ENCODE results near the gene EPHA3. TPM values are rescaled to one million over a fixed set of nuclear protein-coding genes. Genes with fewer than 3 reads are reported as not detected.

Gene EPHA3
- total RNA-seq, 1 donor from 2014 or later, result 5.0 TPM

GRCh38 chr3:89276116-89276515 lies 168.7 kb downstream of the EPHA3 start:
- H3K4me3 ChIP-seq (ENCODE audit: insufficient read depth, low read depth, low read length), result no peak overlapping the region
- no peak overlapping the region for H3K27ac ChIP-seq (ENCODE audit: low read depth, low read length)
- no peaks in the 10 kb centered on the region for H4K20me1 ChIP-seq (ENCODE audit: insufficient read depth, low read length)
- no peak overlapping the region for H2AFZ ChIP-seq (ENCODE audit: low read depth, low read length)
- H3K4me1 ChIP-seq (ENCODE audit: insufficient read depth, low read length), result no peaks in the 10 kb centered on the region
- H3K9me3 ChIP-seq (ENCODE audit: insufficient read depth, low read depth, low read length), result no peaks in the 10 kb centered on the region
- FAIRE-seq (no peak), DNase-seq (ENCODE audit: low read depth) (no peak)
- Mint-ChIP-seq H3K9me3 (ENCODE audit: unreplicated experiment) (no peaks in the 10 kb centered on the region), H3K27me3 (ENCODE audit: low read depth, unreplicated experiment) (no peaks in the 10 kb centered on the region), H3K36me3 (ENCODE audit: low read depth, unreplicated experiment) (no peaks in the 10 kb centered on the region), H3K27ac (ENCODE audit: unreplicated experiment) (no peak overlapping the region), H3K4me1 (ENCODE audit: low read depth, unreplicated experiment) (peaks cover 3% of the 10 kb centered on the region), H3K4me3 (ENCODE audit: unreplicated experiment) (no peak overlapping the region)
- no peak overlapping the region for H3K4me2 ChIP-seq (ENCODE audit: low read length)
- no peaks in the 10 kb centered on the region for H3K27me3 ChIP-seq (ENCODE audit: insufficient read depth, low read length)
- TF ChIP-seq, protein P1, sequence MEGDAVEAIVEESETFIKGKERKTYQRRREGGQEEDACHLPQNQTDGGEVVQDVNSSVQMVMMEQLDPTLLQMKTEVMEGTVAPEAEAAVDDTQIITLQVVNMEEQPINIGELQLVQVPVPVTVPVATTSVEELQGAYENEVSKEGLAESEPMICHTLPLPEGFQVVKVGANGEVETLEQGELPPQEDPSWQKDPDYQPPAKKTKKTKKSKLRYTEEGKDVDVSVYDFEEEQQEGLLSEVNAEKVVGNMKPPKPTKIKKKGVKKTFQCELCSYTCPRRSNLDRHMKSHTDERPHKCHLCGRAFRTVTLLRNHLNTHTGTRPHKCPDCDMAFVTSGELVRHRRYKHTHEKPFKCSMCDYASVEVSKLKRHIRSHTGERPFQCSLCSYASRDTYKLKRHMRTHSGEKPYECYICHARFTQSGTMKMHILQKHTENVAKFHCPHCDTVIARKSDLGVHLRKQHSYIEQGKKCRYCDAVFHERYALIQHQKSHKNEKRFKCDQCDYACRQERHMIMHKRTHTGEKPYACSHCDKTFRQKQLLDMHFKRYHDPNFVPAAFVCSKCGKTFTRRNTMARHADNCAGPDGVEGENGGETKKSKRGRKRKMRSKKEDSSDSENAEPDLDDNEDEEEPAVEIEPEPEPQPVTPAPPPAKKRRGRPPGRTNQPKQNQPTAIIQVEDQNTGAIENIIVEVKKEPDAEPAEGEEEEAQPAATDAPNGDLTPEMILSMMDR (IDR thresholded peaks at IDR 0.05; ENCODE audit: insufficient read depth, low read depth, low read length), result no peak
- no peak for TF ChIP-seq EZH2 (IDR thresholded peaks at IDR 0.05; ENCODE audit: insufficient read depth, low read length)
- H3K79me2 ChIP-seq (ENCODE audit: insufficient read depth, low read length), result no peaks in the 10 kb centered on the region
- H3K9ac ChIP-seq (ENCODE audit: low read length), result no peak overlapping the region
- no peaks in the 10 kb centered on the region for H3K36me3 ChIP-seq (ENCODE audit: insufficient read depth, low read length)

DNA sequence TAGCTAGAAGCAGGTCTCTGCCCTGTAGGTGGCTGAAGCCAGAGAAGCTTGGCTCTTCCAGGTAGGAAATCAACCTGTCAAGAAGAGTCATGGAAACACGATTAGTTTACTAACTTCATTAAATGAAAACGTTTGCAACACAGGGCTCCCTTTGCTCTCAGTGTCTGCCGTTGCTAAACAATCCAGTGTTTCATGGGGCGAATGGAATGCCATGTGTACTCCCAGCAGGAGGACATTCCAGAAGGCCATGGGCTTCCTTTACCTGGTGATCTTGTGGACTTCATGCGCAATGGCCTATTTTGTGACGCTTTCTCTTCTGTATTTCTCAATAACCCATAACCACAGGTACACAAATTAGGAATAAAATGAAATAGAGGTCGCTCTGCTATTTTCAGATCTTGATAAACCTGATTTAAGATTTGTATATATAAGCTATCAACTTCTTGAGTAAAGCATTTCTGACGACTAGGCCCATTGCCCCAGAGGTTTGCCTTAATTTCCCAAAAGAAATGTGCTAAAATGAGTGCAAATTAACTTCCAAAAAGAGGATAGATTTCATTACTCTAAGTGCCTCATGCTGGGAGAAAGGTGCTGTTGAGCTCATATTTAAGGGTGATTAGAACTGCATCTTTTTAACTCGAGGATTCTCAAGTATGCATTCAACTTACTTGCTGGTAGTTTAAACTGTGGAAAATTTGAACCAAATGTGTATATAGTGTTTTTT lies 171.0 kb downstream of the EPHA3 start:
- no peak overlapping the region for H3K4me3 ChIP-seq (ENCODE audit: insufficient read depth, low read depth, low read length)
- H3K27me3 ChIP-seq (ENCODE audit: insufficient read depth, low read length), result no peaks in the 10 kb centered on the region
- no peaks in the 10 kb centered on the region for H3K9me3 ChIP-seq (ENCODE audit: insufficient read depth, low read depth, low read length)
- Mint-ChIP-seq H3K4me1 (ENCODE audit: low read depth, unreplicated experiment) (peaks cover 3% of the 10 kb centered on the region), H3K27ac (ENCODE audit: unreplicated experiment) (no peak overlapping the region), H3K27me3 (ENCODE audit: low read depth, unreplicated experiment) (no peaks in the 10 kb centered on the region), H3K36me3 (ENCODE audit: low read depth, unreplicated experiment) (no peaks in the 10 kb centered on the region), H3K4me3 (ENCODE audit: unreplicated experiment) (no peak overlapping the region), H3K9me3 (ENCODE audit: unreplicated experiment) (no peaks in the 10 kb centered on the region)
- H4K20me1 ChIP-seq (ENCODE audit: insufficient read depth, low read length), result no peaks in the 10 kb centered on the region
- H3K79me2 ChIP-seq (ENCODE audit: insufficient read depth, low read length), result no peaks in the 10 kb centered on the region
- no peak overlapping the region for H2AFZ ChIP-seq (ENCODE audit: low read depth, low read length)
- H3K27ac ChIP-seq (ENCODE audit: low read depth, low read length), result no peak overlapping the region
- TF ChIP-seq, protein P1 (IDR thresholded peaks at IDR 0.05; ENCODE audit: insufficient read depth, low read depth, low read length), result no peak
- H3K4me1 ChIP-seq (ENCODE audit: insufficient read depth, low read length), result no peaks in the 10 kb centered on the region
- no peak for FAIRE-seq
- no peak overlapping the region for H3K9ac ChIP-seq (ENCODE audit: low read length)
- no peak for DNase-seq (ENCODE audit: low read depth)
- no peaks in the 10 kb centered on the region for H3K36me3 ChIP-seq (ENCODE audit: insufficient read depth, low read length)
- H3K4me2 ChIP-seq (ENCODE audit: low read length), result no peak overlapping the region

DNA sequence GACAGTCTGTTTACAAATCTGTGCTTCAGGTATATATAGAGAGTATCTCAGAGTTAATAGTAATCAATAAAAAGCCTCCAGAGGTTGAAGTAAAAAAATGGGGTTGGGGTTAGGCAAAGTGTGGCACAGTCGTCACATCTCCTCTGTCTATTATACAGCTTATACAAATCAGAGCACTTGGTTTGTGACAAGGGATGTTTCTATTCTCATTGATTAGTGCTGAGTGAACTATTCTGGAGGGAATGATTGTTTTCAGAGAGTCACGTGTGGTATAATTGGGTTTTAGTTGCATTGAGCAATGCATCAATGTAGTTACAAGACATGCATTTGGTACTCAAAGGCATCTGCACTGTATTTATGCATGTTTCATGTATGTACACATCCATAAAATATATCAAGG lies 172.9 kb downstream of the EPHA3 start:
- FAIRE-seq (no peak), DNase-seq (ENCODE audit: low read depth) (no peak)
- Mint-ChIP-seq H3K9me3 (ENCODE audit: unreplicated experiment) (no peaks in the 10 kb centered on the region), H3K4me3 (ENCODE audit: unreplicated experiment) (no peak overlapping the region), H3K36me3 (ENCODE audit: low read depth, unreplicated experiment) (no peaks in the 10 kb centered on the region), H3K27ac (ENCODE audit: unreplicated experiment) (no peak overlapping the region), H3K4me1 (ENCODE audit: low read depth, unreplicated experiment) (peaks cover 3% of the 10 kb centered on the region), H3K27me3 (ENCODE audit: low read depth, unreplicated experiment) (no peaks in the 10 kb centered on the region)
- TF ChIP-seq, protein P1 (IDR thresholded peaks at IDR 0.05; ENCODE audit: insufficient read depth, low read depth, low read length), result no peak
- no peak for TF ChIP-seq EZH2 (IDR thresholded peaks at IDR 0.05; ENCODE audit: insufficient read depth, low read length)
- Histone ChIP-seq H3K4me3 (ENCODE audit: insufficient read depth, low read depth, low read length) (no peak overlapping the region), H3K36me3 (ENCODE audit: insufficient read depth, low read length) (no peaks in the 10 kb centered on the region), H4K20me1 (ENCODE audit: insufficient read depth, low read length) (no peaks in the 10 kb centered on the region), H3K9me3 (ENCODE audit: insufficient read depth, low read depth, low read length) (no peaks in the 10 kb centered on the region), H3K79me2 (ENCODE audit: insufficient read depth, low read length) (no peaks in the 10 kb centered on the region), H2AFZ (ENCODE audit: low read depth, low read length) (no peak overlapping the region), H3K27me3 (ENCODE audit: insufficient read depth, low read length) (no peaks in the 10 kb centered on the region), H3K4me1 (ENCODE audit: insufficient read depth, low read length) (no peaks in the 10 kb centered on the region), H3K9ac (ENCODE audit: low read length) (no peak overlapping the region), H3K27ac (ENCODE audit: low read depth, low read length) (no peak overlapping the region), H3K4me2 (ENCODE audit: low read length) (no peak overlapping the region)

Measured in astrocyte (in vitro differentiated cells and primary cell).